Thoracic aorta (tissue), 2 donors: Measurements from ENCODE around the gene PTPRS. TPM values are rescaled to one million over a fixed set of nuclear protein-coding genes. Genes with fewer than 3 reads are reported as not detected.

Experiments used
- ATAC-seq: fragments of 150-250 bp; one replicate; pipeline ENCODE4 v1.8.0; 2017; ENCODE audit warnings: low read depth; ENCODE audit not compliant: insufficient number of reproducible peaks, low FRiP score
- DNase-seq: peaks from one replicate; pipeline ENCODE4 v3.0.0-alpha.2; 2020; ENCODE audit warnings: low spot score
- H3K27ac ChIP-seq, 2 donors: fragments of 200-600 bp; sonication (generic); 1 replicate in 1 of 2; 2 replicates in 1 of 2; pipeline ENCODE4 v1.5.1; 2016; ENCODE audit warnings: mild to moderate bottlenecking in 2 of 2, moderate library complexity in 2 of 2
- H3K27me3 ChIP-seq: fragments of 200-600 bp; sonication (generic); replicated peaks from 2 replicates; pipeline ENCODE4 v1.6.0; 2016; ENCODE audit warnings: mild to moderate bottlenecking; ENCODE audit not compliant: insufficient read depth
- H3K36me3 ChIP-seq: fragments of 200-600 bp; sonication (generic); one replicate; pipeline ENCODE4 v1.5.1; 2016
- H3K4me1 ChIP-seq, 2 donors: fragments of 200-600 bp; sonication (generic); 1 replicate in 1 of 2; 2 replicates in 1 of 2; pipeline versions ENCODE4 v1.5.1 to v1.6.0; 2016; ENCODE audit warnings: low read depth in 2 of 2, mild to moderate bottlenecking in 1 of 2; ENCODE audit not compliant: control insufficient read depth in 1 of 2
- H3K4me3 ChIP-seq: fragments of 200-600 bp; sonication (generic); 2 replicates; pipeline ENCODE4 v1.5.1; 2016; ENCODE audit warnings: mild to moderate bottlenecking
- H3K9me3 ChIP-seq: fragments of 200-600 bp; sonication (generic); 2 replicates; pipeline ENCODE4 v1.5.1; 2016
- CTCF ChIP-seq: fragments of 200-600 bp; sonication (generic); IDR thresholded peaks from one replicate; pipeline ENCODE4 v1.5.1; 2019; ENCODE audit warnings: antibody characterized with exemption
- total RNA-seq, 2 donors: library from RNA; depleted of rRNA; stranded (reverse); fragments of >200 nt; gene quantifications; one replicate each; pipeline versions ENCODE4 v1.1.0 to v1.2.3, GENCODE V29; 2016

Gene PTPRS
- total RNA-seq, 2 donors from 2014 or later: 272 to 356 TPM

- TF ChIP-seq CTCF: no peak
- ATAC-seq: no peak
- Histone ChIP-seq H3K27ac (no peak overlapping the region), H3K4me1 (peaks cover 0 to 4% of the 10 kb centered on the region in 2 donors), H3K27me3 (no peaks in the 10 kb centered on the region), H3K36me3 (no peaks in the 10 kb centered on the region), H3K4me3 (no peak overlapping the region), H3K9me3 (no peaks in the 10 kb centered on the region)
- DNase-seq: no peak
Observed at GRCh38 chr19:5312058-5312457, 28.6 kb downstream of the PTPRS start.

- TF ChIP-seq CTCF: no peak
- DNase-seq: no peak
- no peak for ATAC-seq
- H3K27ac ChIP-seq: peak overlapping the region; percentile 59 to 93
- H3K4me3 ChIP-seq: no peak overlapping the region
- H3K27me3 ChIP-seq: no peaks in the 10 kb centered on the region
- no peaks in the 10 kb centered on the region for H3K36me3 ChIP-seq
- no peaks in the 10 kb centered on the region for H3K9me3 ChIP-seq
- peaks cover 0 to 4% of the 10 kb centered on the region in 2 donors for H3K4me1 ChIP-seq
Observed at GRCh38 chr19:5309438-5310204, 31.0 kb downstream of the PTPRS start.

GRCh38 chr19:5308451-5309437, 31.9 kb downstream of the PTPRS start:
- Histone ChIP-seq H3K27ac (peak overlapping the region; percentile 59 to 93), H3K4me1 (peaks cover 0 to 4% of the 10 kb centered on the region in 2 donors), H3K27me3 (no peaks in the 10 kb centered on the region), H3K4me3 (peak overlapping the region; percentile 59), H3K9me3 (no peaks in the 10 kb centered on the region), H3K36me3 (no peaks in the 10 kb centered on the region)
- peak; percentile 41 for DNase-seq
- ATAC-seq: peak; percentile 78
- TF ChIP-seq CTCF: no peak

GRCh38 chr19:5307655-5308054, 33.0 kb downstream of the PTPRS start:
- no peaks in the 10 kb centered on the region for H3K9me3 ChIP-seq
- peaks cover 0 to 4% of the 10 kb centered on the region in 2 donors for H3K4me1 ChIP-seq
- ATAC-seq (no peak), DNase-seq (no peak)
- no peak overlapping the region for H3K4me3 ChIP-seq
- no peak overlapping the region for H3K27ac ChIP-seq
- H3K27me3 ChIP-seq: no peaks in the 10 kb centered on the region
- TF ChIP-seq CTCF: no peak
- no peaks in the 10 kb centered on the region for H3K36me3 ChIP-seq

GRCh38 chr19:5305163-5305562, 35.4 kb downstream of the PTPRS start:
- Histone ChIP-seq H3K4me3 (no peak overlapping the region), H3K4me1 (peaks cover 0 to 4% of the 10 kb centered on the region in 2 donors), H3K36me3 (no peaks in the 10 kb centered on the region), H3K27ac (no peak overlapping the region), H3K27me3 (no peaks in the 10 kb centered on the region), H3K9me3 (no peaks in the 10 kb centered on the region)
- no peak for TF ChIP-seq CTCF
- DNase-seq (no peak), ATAC-seq (no peak)
